NB4 (cell line): Measurements from ENCODE around the gene RAB11FIP3.

ENCODE experiments used
- DNase-seq: peaks from one replicate; pipeline ENCODE4 v3.0.0; 2010; ENCODE audit warnings: low read depth
- H3K4me3 ChIP-seq: one replicate; pipeline ENCODE4 v1.5.1; 2011; ENCODE audit warnings: mild to moderate bottlenecking, low read depth, low read length, moderate library complexity
- CTCF ChIP-seq: IDR thresholded peaks from one replicate; pipeline ENCODE4 v1.5.1; 2012; ENCODE audit warnings: low read depth, low read length
- MAX ChIP-seq: IDR thresholded peaks from 2 replicates; pipeline ENCODE4 v1.6.1; 2011; ENCODE audit warnings: low read depth, low read length
- MYC ChIP-seq: IDR thresholded peaks from 2 replicates; pipeline ENCODE4 v1.6.1; 2011; ENCODE audit warnings: low read depth, low read length
- POLR2A ChIP-seq: IDR thresholded peaks from 2 replicates; pipeline ENCODE4 v1.6.1; 2011; ENCODE audit warnings: mild to moderate bottlenecking; ENCODE audit not compliant: insufficient read length; ENCODE audit errors: extremely low read depth

The RAB11FIP3 gene

GRCh38 chr16:561413-561794 is 136.0 kb downstream of the RAB11FIP3 start:
- H3K4me3 ChIP-seq, result no peak overlapping the region
- TF ChIP-seq MAX (no peak), POLR2A (no peak), CTCF (no peak), MYC (no peak)
- DNase-seq, result no peak

- no peak for DNase-seq
- TF ChIP-seq MAX (no peak), POLR2A (no peak)
These were observed 136.8 kb downstream of the RAB11FIP3 start for GRCh38 chr16:561957-562938.

GRCh38 chr16:563072-563644 is 137.7 kb downstream of the RAB11FIP3 start:
- no peak for TF ChIP-seq CTCF
- no peak for TF ChIP-seq MAX
- TF ChIP-seq POLR2A, result no peak
- no peak for TF ChIP-seq MYC
- no peak overlapping the region for H3K4me3 ChIP-seq
- DNase-seq, result no peak

More at GRCh38 chr16:561957-562938, 136.8 kb downstream of the RAB11FIP3 start:
- H3K4me3 ChIP-seq, result no peak overlapping the region

- no peak for DNase-seq
- H3K4me3 ChIP-seq, result no peak overlapping the region
- TF ChIP-seq CTCF (no peak), POLR2A (no peak), MAX (no peak), MYC (no peak)
These were observed 139.4 kb downstream of the RAB11FIP3 start for GRCh38 chr16:564690-565418.

- TF ChIP-seq MAX (no peak), CTCF (no peak), MYC (no peak)
- DNase-seq, result peak; percentile 30
- H3K4me3 ChIP-seq, result no peak overlapping the region
These were observed 140.2 kb downstream of the RAB11FIP3 start for GRCh38 chr16:565419-566330.
